OCI-LY7 (cell line): Measurements from ENCODE around the gene LPAR1.

ENCODE experiments used
- CTCF ChIP-seq: fragments of 200-600 bp; sonication (generic); conservative IDR thresholded peaks from 2 replicates; pipeline ENCODE4 v1.5.1; 2014; ENCODE audit warnings: mild to moderate bottlenecking, antibody characterized with exemption, low read length, moderate library complexity, mixed read lengths
- EZH2phosphoT487 ChIP-seq: fragments of 200-600 bp; sonication (generic); IDR thresholded peaks from 2 replicates; pipeline ENCODE4 v1.6.1; 2018; ENCODE audit warnings: low read depth, borderline replicate concordance, mild to moderate bottlenecking, mixed run types, antibody characterized with exemption, low read length, moderate library complexity, mixed read lengths

GRCh38 chr9:110908894-110909293 is 129.4 kb downstream of the LPAR1 start:
- TF ChIP-seq CTCF (no peak), EZH2phosphoT487 (no peak)
